Left lung (tissue), 10 donors: ENCODE measurements around the gene GARIN5A. TPM values are rescaled to one million over a fixed set of nuclear protein-coding genes. Genes with fewer than 3 reads are reported as not detected.
"Not testable (repeated sequence)": the region's sequence is repeated elsewhere in the genome, so short reads cannot be mapped to it uniquely, and the experiment has no call there.

Experiments
- ATAC-seq: fragments of 200-7000 bp; cut with Tn5 transposase; one replicate; pipeline ENCODE4 v1.9.1; 2020; ENCODE audit warnings: moderate library complexity
- DNase-seq, 4 donors: peaks; one replicate each; pipeline ENCODE4 v3.0.0-alpha.2; 2013 to 2020
- H3K27ac ChIP-seq, 2 donors: fragments of 200-600 bp; sonication (generic) in 1 of 2; one replicate each; pipeline versions ENCODE4 v1.5.0 to v1.8.0; 2020 to 2021
- H3K27me3 ChIP-seq, 2 donors: fragments of 200-600 bp; sonication (generic) in 1 of 2; one replicate each; pipeline versions ENCODE4 v1.5.0 to v1.8.0; 2020 to 2021
- H3K36me3 ChIP-seq, 2 donors: fragments of 200-600 bp; sonication (generic) in 1 of 2; one replicate each; pipeline versions ENCODE4 v1.5.0 to v1.8.0; 2020 to 2021
- H3K4me1 ChIP-seq, 2 donors: fragments of 200-600 bp; one replicate each; pipeline ENCODE4 v1.8.0; 2021
- H3K4me3 ChIP-seq, 2 donors: fragments of 200-600 bp; sonication (generic) in 1 of 2; one replicate each; pipeline versions ENCODE4 v1.5.0 to v1.8.0; 2020 to 2021; ENCODE audit warnings: mild to moderate bottlenecking in 1 of 2
- H3K9me3 ChIP-seq, 2 donors: fragments of 200-600 bp; sonication (generic) in 1 of 2; one replicate each; pipeline versions ENCODE4 v1.5.0 to v1.8.0; 2020 to 2021
- CTCF ChIP-seq, 2 donors: fragments of 200-600 bp; sonication (generic) in 1 of 2; IDR thresholded peaks; one replicate each; pipeline versions ENCODE4 v1.5.0 to v1.8.0; 2021; ENCODE audit warnings: antibody characterized with exemption in 2 of 2
- intact Hi-C, 2 donors: fragments of 100-400 bp; cut with DNase I; formaldehyde crosslinking; loops; one replicate each; pipeline versions ENCODE4 v1.11.2 to v1.14.2; 2022
- polyA plus RNA-seq, 6 donors: library from polyadenylated mRNA; unstranded; fragments of 120-200 nt; gene quantifications; one replicate each; pipeline ENCODE4 v1.2.1, GENCODE V29; 2013; ENCODE audit not compliant: insufficient read length in 6 of 6
- total RNA-seq, 2 donors: library from RNA; stranded (reverse); fragmentation: NEBNext Ultra II Directional; extraction: Animal tissue kit (Norgen Biotek cat#: 25700); gene quantifications; one replicate each; pipeline ENCODE4 v1.2.1, GENCODE V29; 2021
- donor health status: DM: no; HTN: yes; CAD: no.
- donor health status: DM: no; HTN: no; CAD: no.

GARIN5A gene
- total and polyA plus RNA-seq, 8 donors, result 2.6 to 5.4 (median 3.9) TPM

DNA sequence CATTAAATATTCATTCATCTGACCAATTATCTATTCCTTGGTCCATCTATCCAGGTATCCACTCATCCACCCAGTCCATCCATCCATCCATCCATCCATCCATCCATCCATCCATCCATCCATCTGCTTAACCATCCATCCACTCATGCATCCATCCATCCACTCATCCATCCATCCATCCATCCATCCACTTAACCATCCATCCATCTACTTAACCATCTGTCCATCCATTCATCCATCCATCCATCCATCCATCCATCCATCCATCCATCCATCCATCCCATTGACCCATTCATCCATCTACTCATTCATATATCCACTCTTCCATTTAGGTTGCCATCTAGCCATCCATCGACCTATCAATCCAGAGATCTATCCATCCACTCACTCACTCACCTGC lies 32.6 kb downstream of the GARIN5A start:
- H3K27ac ChIP-seq, result no peak overlapping the region
- no peaks in the 10 kb centered on the region for H3K4me1 ChIP-seq
- H3K27me3 ChIP-seq, result no peaks in the 10 kb centered on the region
- TF ChIP-seq CTCF (IDR thresholded peaks at IDR 0.05), result no peak
- intact Hi-C loops, result no loop called here
- no peak for ATAC-seq
- no peak overlapping the region for H3K4me3 ChIP-seq
- H3K9me3 ChIP-seq, result no peaks in the 10 kb centered on the region
- no peaks in the 10 kb centered on the region for H3K36me3 ChIP-seq
- DNase-seq, result no peak

DNA sequence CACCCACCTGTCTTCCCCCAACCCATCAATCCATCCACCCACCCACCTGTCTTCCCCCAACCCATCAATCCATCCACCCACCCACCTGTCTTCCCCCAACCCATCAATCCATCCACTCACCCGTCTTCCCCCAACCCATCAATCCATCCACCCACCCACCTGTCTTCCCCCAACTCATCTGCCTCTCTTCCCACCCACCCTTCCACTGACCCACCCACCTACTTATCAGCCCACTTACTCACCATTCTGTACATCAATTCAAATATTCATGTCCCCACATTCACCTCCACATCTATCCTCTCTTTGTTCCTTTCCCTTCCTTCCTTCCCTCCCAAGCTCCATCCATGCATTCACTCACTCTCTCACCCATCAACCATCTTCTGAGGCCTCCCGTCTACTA lies 37.5 kb downstream of the GARIN5A start:
- H3K4me3 ChIP-seq, ATAC-seq, H3K9me3 ChIP-seq, H3K4me1 ChIP-seq, H3K27me3 ChIP-seq, H3K36me3 ChIP-seq, intact Hi-C loops, H3K27ac ChIP-seq, DNase-seq: not testable (repeated sequence)

GRCh38 chr19:50437862-50438449 lies 38.7 kb downstream of the GARIN5A start:
- H3K9me3 ChIP-seq, result no peaks in the 10 kb centered on the region
- no peak overlapping the region for H3K4me3 ChIP-seq
- TF ChIP-seq CTCF (IDR thresholded peaks at IDR 0.05), result no peak
- DNase-seq (no peak), ATAC-seq (no peak)
- peaks cover 0 to 14% of the 10 kb centered on the region in 2 donors for H3K27me3 ChIP-seq
- peaks cover 0 to under 1% of the 10 kb centered on the region in 2 donors for H3K4me1 ChIP-seq
- H3K36me3 ChIP-seq, result no peaks in the 10 kb centered on the region
- intact Hi-C loops, result no loop called here
- no peak overlapping the region for H3K27ac ChIP-seq

DNA sequence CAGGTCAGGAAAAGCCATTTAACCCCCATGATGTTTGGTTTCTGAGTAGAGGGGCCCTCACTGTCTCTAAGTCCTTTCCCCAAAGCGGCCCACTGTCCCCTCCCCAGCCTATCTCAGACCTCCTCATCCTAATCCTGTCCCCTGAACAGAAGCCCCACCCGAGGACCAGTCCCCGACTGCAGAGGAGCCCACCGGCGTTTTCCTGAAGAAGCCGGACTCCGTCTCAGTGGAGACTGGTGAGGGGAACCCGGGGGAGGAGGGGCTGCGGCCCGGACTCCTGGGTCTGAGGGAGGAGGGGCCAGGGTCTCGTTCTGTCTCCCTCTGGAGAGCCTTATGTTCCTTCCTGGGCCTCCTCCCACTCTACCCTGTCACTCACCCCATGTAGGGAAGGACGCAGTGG lies 41.0 kb downstream of the GARIN5A start:
- no peaks in the 10 kb centered on the region for H3K36me3 ChIP-seq
- H3K27me3 ChIP-seq, result peaks cover 0 to 30% of the 10 kb centered on the region in 2 donors
- no peak overlapping the region for H3K27ac ChIP-seq
- DNase-seq (peak in 1 of 4 donors; percentile 59), ATAC-seq (no peak)
- no peaks in the 10 kb centered on the region for H3K9me3 ChIP-seq
- peaks cover 5 to 15% of the 10 kb centered on the region in 2 donors for H3K4me1 ChIP-seq
- H3K4me3 ChIP-seq, result no peak overlapping the region
- intact Hi-C loops, result no loop called here
- TF ChIP-seq CTCF (IDR thresholded peaks at IDR 0.05), result no peak

DNA sequence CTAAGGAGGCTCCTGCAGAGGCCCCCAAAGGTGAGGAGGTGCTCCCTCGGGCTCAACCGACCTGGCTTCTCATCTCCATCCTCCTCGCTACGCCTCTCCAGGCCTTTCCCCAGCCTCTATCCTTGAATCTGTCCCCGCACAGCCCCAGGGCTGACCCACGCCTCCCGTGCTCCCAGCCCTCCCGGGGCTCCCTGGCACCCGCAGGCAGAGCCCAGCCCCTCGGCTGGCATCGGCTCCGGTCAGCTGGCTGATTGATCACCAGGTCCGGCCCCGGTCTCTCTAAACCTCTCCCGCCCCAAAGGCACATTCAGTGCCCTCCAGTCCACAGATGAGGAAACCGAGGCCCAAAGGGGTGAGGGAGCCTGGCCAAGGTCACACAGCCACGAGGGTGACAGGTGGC lies 41.4 kb downstream of the GARIN5A start:
- Histone ChIP-seq H3K4me3 (no peak overlapping the region), H3K9me3 (no peaks in the 10 kb centered on the region), H3K4me1 (peaks cover 5 to 15% of the 10 kb centered on the region in 2 donors), H3K36me3 (no peaks in the 10 kb centered on the region), H3K27me3 (peaks cover 0 to 31% of the 10 kb centered on the region in 2 donors), H3K27ac (no peak overlapping the region)
- no peak for TF ChIP-seq CTCF (IDR thresholded peaks at IDR 0.05)
- ATAC-seq (no peak), DNase-seq (peak in 1 of 4 donors; percentile 55)
- intact Hi-C loops, result no loop called here

DNA sequence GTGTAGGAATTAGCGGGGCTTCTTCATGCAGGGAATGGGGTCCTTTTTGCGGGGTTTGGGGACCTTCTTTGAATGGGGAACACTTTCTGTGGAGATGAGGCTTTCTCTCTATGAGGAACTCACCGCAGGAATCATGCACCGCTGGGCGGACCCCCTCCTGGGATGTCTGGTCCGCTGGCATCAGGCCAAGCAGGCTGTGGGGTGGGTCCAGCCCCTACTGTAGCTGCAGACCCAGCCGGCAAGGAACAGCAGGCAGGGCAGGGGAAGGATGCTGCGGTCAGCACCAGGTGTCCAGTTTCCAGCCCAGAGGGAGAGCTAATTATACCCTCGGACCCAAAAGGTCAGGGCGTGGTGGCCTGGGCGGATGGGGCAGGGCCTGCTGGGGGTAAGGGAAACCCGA lies 42.1 kb downstream of the GARIN5A start:
- Histone ChIP-seq H3K27me3 (peaks cover 0 to 31% of the 10 kb centered on the region in 2 donors), H3K9me3 (no peaks in the 10 kb centered on the region), H3K27ac (no peak overlapping the region), H3K4me1 (peaks cover 5 to 15% of the 10 kb centered on the region in 2 donors), H3K36me3 (no peaks in the 10 kb centered on the region), H3K4me3 (no peak overlapping the region)
- DNase-seq (peak in 1 of 4 donors; percentile 61), ATAC-seq (no peak)
- intact Hi-C loops, result no loop called here
- TF ChIP-seq CTCF (IDR thresholded peaks at IDR 0.05), result no peak
